Ovary (tissue), 3 donors: ENCODE data around the gene IPO7.
"Not testable (repeated sequence)": the region's sequence is repeated elsewhere in the genome, so short reads cannot be mapped to it uniquely, and the experiment has no call there.

Experiments
- CTCF ChIP-seq, 3 donors: fragments of 450-650 bp in 2 of 3; fragments of 200-600 bp in 1 of 3; IDR thresholded peaks; one replicate each; pipeline versions ENCODE4 v1.5.1 to v1.8.0; 2016 to 2022; ENCODE audit warnings: antibody characterized with exemption in 3 of 3, mild to moderate bottlenecking in 1 of 3
- POLR2A ChIP-seq: fragments of 450-650 bp; IDR thresholded peaks from one replicate; pipeline ENCODE4 v1.6.1; 2017; ENCODE audit warnings: antibody characterized with exemption, mild to moderate bottlenecking, moderate library complexity
- donor health status: DM: no; HTN: no; CAD: no.

GRCh38 chr11:9360862-9361622 lies 23.4 kb upstream of the IPO7 start:
- not testable (repeated sequence) for TF ChIP-seq CTCF (IDR thresholded peaks at IDR 0.05); POLR2A
